RWPE2 (cell line): ENCODE data around the gene EVI2A.

Experiments used
- ATAC-seq: fragments of 200-7000 bp; cut with Tn5 transposase; 3 replicates; pipeline ENCODE4 v1.9.1; 2021; ENCODE audit warnings: low read depth
- DNase-seq: peaks from one replicate; pipeline ENCODE4 v3.0.0-alpha.2; 2020; ENCODE audit warnings: low spot score
- H3K27ac ChIP-seq: fragments of 450-650 bp; 2 replicates; pipeline ENCODE4 v1.5.1; 2017; ENCODE audit warnings: mild to moderate bottlenecking; ENCODE audit not compliant: poor library complexity, severe bottlenecking
- H3K27me3 ChIP-seq: fragments of 250-450 bp; sonication (Bioruptor Pico); 2 replicates; pipeline ENCODE4 v1.5.1; 2021; ENCODE audit warnings: mild to moderate bottlenecking, moderate library complexity; ENCODE audit not compliant: insufficient read depth, poor library complexity, severe bottlenecking
- H3K36me3 ChIP-seq: fragments of 250-450 bp; sonication (Bioruptor Pico); 2 replicates; pipeline ENCODE4 v1.5.1; 2020; ENCODE audit warnings: low read depth, mild to moderate bottlenecking, moderate library complexity
- H3K4me1 ChIP-seq: fragments of 250-450 bp; sonication (Bioruptor Pico); 2 replicates; pipeline ENCODE4 v1.5.1; 2021; ENCODE audit warnings: mild to moderate bottlenecking, moderate library complexity; ENCODE audit not compliant: insufficient read depth, poor library complexity, severe bottlenecking
- H3K4me3 ChIP-seq: fragments of 250-450 bp; sonication (Bioruptor Pico); 2 replicates; pipeline ENCODE4 v1.5.1; 2021; ENCODE audit warnings: mild to moderate bottlenecking, moderate library complexity; ENCODE audit not compliant: severe bottlenecking
- H3K9me3 ChIP-seq: fragments of 250-450 bp; sonication (Bioruptor Pico); 2 replicates; pipeline ENCODE4 v1.5.1; 2021; ENCODE audit warnings: mild to moderate bottlenecking, moderate library complexity; ENCODE audit not compliant: severe bottlenecking
- CTCF ChIP-seq: fragments of 450-650 bp; IDR thresholded peaks from one replicate; pipeline ENCODE4 v1.5.1; 2017; ENCODE audit warnings: mild to moderate bottlenecking, moderate library complexity; ENCODE audit not compliant: poor library complexity, severe bottlenecking

The EVI2A gene

DNA sequence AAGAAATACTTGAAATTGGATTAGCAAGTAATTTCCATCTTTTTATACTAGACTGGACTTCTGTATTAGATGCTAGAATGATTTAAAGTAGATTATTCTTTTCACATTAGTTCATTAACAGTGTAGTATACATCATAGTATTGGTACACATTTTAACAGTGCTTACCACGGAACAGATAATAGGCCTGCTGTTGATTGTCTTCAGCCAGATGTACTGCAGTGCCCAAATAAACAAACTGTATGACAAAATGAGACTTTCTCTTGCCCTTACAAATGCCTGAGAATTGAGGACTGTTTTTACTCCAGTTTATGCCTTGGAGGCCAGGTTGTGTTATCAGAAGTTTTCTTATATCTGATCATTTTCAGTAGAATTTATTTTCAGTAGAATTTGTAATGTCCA is 631 bp downstream of the EVI2A start:
- Histone ChIP-seq H3K27ac (peak overlapping the region; percentile 42), H3K27me3 (no peaks in the 10 kb centered on the region), H3K36me3 (peaks cover 9% of the 10 kb centered on the region; the same call in 1 of the 2 replicates), H3K4me1 (peaks cover 28% of the 10 kb centered on the region), H3K9me3 (no peaks in the 10 kb centered on the region), H3K4me3 (no peak overlapping the region)
- no peak for ATAC-seq
- no peak for TF ChIP-seq CTCF
- DNase-seq = no peak

- ATAC-seq (no peak), DNase-seq (no peak)
- H3K9me3 ChIP-seq = no peaks in the 10 kb centered on the region
- H3K27me3 ChIP-seq = no peaks in the 10 kb centered on the region
- H3K36me3 ChIP-seq = 0 out of 2 replicates have a peak, but pooled peaks cover 10% of the 10 kb centered on the region
- H3K4me3 ChIP-seq = no peak overlapping the region
- H3K4me1 ChIP-seq = peaks cover 28% of the 10 kb centered on the region
- no peak for TF ChIP-seq CTCF
- peak overlapping the region; percentile 42 for H3K27ac ChIP-seq
Measured at GRCh38 chr17:31320241-31320640, 1.2 kb downstream of the EVI2A start.

DNA sequence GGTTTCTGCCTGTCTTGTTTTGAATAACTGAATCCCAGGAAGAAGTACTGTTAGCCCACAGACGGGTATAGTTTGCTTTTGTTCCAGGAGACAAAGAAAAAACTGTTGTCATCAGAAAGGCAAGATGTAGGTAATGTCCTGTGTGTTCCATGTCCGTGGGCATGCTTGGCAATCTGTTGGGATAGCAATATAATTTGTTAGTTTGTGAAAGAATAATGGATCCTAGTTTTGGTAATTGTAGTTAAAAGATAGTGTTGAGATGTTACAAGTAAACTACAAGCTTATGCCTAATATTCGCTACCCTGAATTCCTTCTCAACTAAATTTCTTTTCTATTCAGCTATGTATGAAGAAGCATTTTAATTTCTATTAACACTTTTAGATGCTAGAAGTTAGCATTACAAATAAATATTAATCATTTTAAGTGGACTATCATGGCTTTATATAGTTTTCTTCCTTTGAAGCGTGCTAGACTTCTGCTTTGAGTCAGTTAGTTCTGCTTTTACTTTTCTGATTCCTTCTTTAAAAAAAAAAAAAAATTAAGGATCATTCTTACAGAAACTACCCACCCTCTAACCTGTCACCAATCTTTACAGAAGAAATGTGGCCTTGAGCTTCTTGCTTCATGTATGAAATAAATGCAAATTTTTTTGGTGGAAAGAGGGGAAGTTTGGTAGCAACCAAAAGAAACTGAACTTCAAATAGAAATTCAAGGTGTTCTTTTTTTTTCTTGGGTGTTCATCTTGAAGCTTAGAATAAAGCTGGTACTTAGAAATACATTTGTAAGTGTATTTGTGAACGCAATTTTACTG is 2.4 kb downstream of the EVI2A start:
- ATAC-seq = no peak
- Histone ChIP-seq H3K9me3 (no peaks in the 10 kb centered on the region), H3K27ac (no peak overlapping the region), H3K27me3 (no peaks in the 10 kb centered on the region), H3K4me1 (peaks cover 39% of the 10 kb centered on the region), H3K4me3 (no peak overlapping the region), H3K36me3 (0 out of 2 replicates have a peak, but pooled peaks cover 19% of the 10 kb centered on the region)
- no peak for TF ChIP-seq CTCF
- DNase-seq = no peak

DNA sequence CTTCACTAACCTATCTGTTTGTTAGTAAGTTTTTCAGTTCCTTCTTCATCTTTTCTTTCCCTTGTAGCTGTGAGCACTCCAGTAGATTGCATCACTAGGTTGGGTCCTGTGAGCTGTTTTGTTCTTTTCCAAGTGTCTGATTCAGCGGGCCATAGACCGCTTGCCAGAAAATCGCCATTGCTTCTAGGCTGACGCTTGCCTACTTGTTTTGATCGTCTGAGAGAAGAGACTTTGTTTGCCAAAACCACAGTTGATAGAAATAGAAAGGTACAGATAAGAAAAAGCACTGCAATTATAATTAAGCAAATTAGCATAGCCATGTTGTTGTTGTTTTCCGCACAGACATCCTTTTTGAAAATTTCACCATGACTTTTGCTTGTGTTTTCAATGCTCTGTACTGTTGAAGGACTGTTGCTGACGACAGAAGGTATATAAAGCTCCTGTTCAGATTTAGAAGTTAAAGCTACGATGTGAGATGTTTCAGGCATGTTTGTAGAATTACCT is 3.1 kb downstream of the EVI2A start:
- no peak for TF ChIP-seq CTCF
- no peak for DNase-seq

GRCh38 chr17:31314782-31315100 is 6.7 kb downstream of the EVI2A start:
- 0 out of 2 replicates have a peak, but pooled peaks cover 12% of the 10 kb centered on the region for H3K36me3 ChIP-seq
- no peaks in the 10 kb centered on the region for H3K9me3 ChIP-seq
- peaks cover 39% of the 10 kb centered on the region for H3K4me1 ChIP-seq
- DNase-seq = no peak
- no peak overlapping the region for H3K4me3 ChIP-seq
- peak overlapping the region; percentile 89 for H3K27ac ChIP-seq
- no peak for TF ChIP-seq CTCF
- no peak for ATAC-seq
- no peaks in the 10 kb centered on the region for H3K27me3 ChIP-seq

More for the DNA sequence above, 3.1 kb downstream of the EVI2A start:
- Histone ChIP-seq H3K27me3 (no peaks in the 10 kb centered on the region), H3K27ac (no peak overlapping the region), H3K4me1 (peaks cover 46% of the 10 kb centered on the region), H3K4me3 (no peak overlapping the region), H3K9me3 (no peaks in the 10 kb centered on the region), H3K36me3 (0 out of 2 replicates have a peak, but pooled peaks cover 19% of the 10 kb centered on the region)
- ATAC-seq = peak; percentile 40; the same call in 1 of the 3 replicates
